ENCODE data around the gene ADH5.
A peak's percentile ranks its signal among the peaks of the same experiment; 100 is the strongest.
"Not testable (repeated sequence)": the region's sequence is repeated elsewhere in the genome, so short reads cannot be mapped to it uniquely, and the experiment has no call there.

ADH5 gene

GRCh38 chr4:99088481-99089365 lies at the start of gene ADH5:
Gene ADH5, minus strand, starts transcription at chr4:99088788. Its CDS starts 88 bp downstream, at chr4:99088700.
- DNase-seq (ENCODE audit: low read depth): peak; percentile 69

- DNase-seq (ENCODE audit: low read depth): no peak
These were observed 47.7 kb upstream of the ADH5 start for GRCh38 chr4:99136329-99136728.

GRCh38 chr4:99135541-99136162 lies 47.1 kb upstream of the ADH5 start:
- DNase-seq (ENCODE audit: low read depth): no peak

- no peak for DNase-seq (ENCODE audit: low read depth)
These were observed 46.0 kb upstream of the ADH5 start for GRCh38 chr4:99134586-99134985.

GRCh38 chr4:99131378-99131777 lies 42.8 kb upstream of the ADH5 start:
- no peak for DNase-seq (ENCODE audit: low read depth)

- no peak for DNase-seq (ENCODE audit: low read depth)
These were observed 37.8 kb upstream of the ADH5 start for GRCh38 chr4:99126376-99126775.

GRCh38 chr4:99121008-99121407 lies 32.4 kb upstream of the ADH5 start:
- no peak for DNase-seq (ENCODE audit: low read depth)

- no peak for DNase-seq (ENCODE audit: low read depth)
These were observed 31.9 kb upstream of the ADH5 start for GRCh38 chr4:99120501-99120900.

- DNase-seq (ENCODE audit: low read depth): no peak
These were observed 29.5 kb upstream of the ADH5 start for GRCh38 chr4:99117876-99118693.

GRCh38 chr4:99117122-99117841 lies 28.7 kb upstream of the ADH5 start:
- not testable (repeated sequence) for DNase-seq (ENCODE audit: low read depth)

- not testable (repeated sequence) for DNase-seq (ENCODE audit: low read depth)
These were observed 20.7 kb upstream of the ADH5 start for GRCh38 chr4:99109286-99109685.

- no peak for DNase-seq (ENCODE audit: low read depth)
These were observed 15.6 kb upstream of the ADH5 start for GRCh38 chr4:99104153-99104552.

GRCh38 chr4:99103166-99103565 lies 14.6 kb upstream of the ADH5 start:
- DNase-seq (ENCODE audit: low read depth): no peak

GRCh38 chr4:99102634-99103033 lies 14.0 kb upstream of the ADH5 start:
- no peak for DNase-seq (ENCODE audit: low read depth)

GRCh38 chr4:99100876-99101275 lies 12.3 kb upstream of the ADH5 start:
- DNase-seq (ENCODE audit: low read depth): no peak

GRCh38 chr4:99099814-99100213 lies 11.2 kb upstream of the ADH5 start:
- not testable (repeated sequence) for DNase-seq (ENCODE audit: low read depth)

- no peak for DNase-seq (ENCODE audit: low read depth)
These were observed 10.7 kb upstream of the ADH5 start for GRCh38 chr4:99099311-99099710.

- DNase-seq (ENCODE audit: low read depth): not testable (repeated sequence)
These were observed 3.3 kb upstream of the ADH5 start for GRCh38 chr4:99091841-99092240.

GRCh38 chr4:99091216-99091575 lies 2.6 kb upstream of the ADH5 start:
- DNase-seq (ENCODE audit: low read depth): no peak

- DNase-seq (ENCODE audit: low read depth): no peak
These were observed 2.1 kb upstream of the ADH5 start for GRCh38 chr4:99090481-99091215.

GRCh38 chr4:99088023-99088449 lies 552 bp downstream of the ADH5 start:
- DNase-seq (ENCODE audit: low read depth): peak; percentile 76

Measured in GM04504 (cell line).